Ascending aorta (tissue), 2 donors: ENCODE measurements around the gene COL28A1. TPM values are rescaled to one million over a fixed set of nuclear protein-coding genes. Genes with fewer than 3 reads are reported as not detected.

Source experiments
- DNase-seq, 2 donors: peaks; one replicate each; pipeline ENCODE4 v3.0.0-alpha.2; 2019; ENCODE audit warnings: low spot score in 2 of 2
- H3K27ac ChIP-seq, 2 donors: fragments of 200-600 bp; sonication (generic); one replicate each; pipeline ENCODE4 v1.5.1; 2016 to 2017; ENCODE audit warnings: mild to moderate bottlenecking in 1 of 2
- H3K27me3 ChIP-seq: fragments of 200-600 bp; sonication (generic); one replicate; pipeline ENCODE4 v1.5.1; 2017
- H3K36me3 ChIP-seq, 2 donors: fragments of 200-600 bp; sonication (generic); one replicate each; pipeline ENCODE4 v1.5.1; 2016
- H3K4me1 ChIP-seq, 2 donors: fragments of 200-600 bp; sonication (generic); one replicate each; pipeline ENCODE4 v1.5.1; 2016 to 2017; ENCODE audit warnings: mild to moderate bottlenecking in 1 of 2
- H3K4me3 ChIP-seq, 2 donors: fragments of 200-600 bp; sonication (generic); one replicate each; pipeline ENCODE4 v1.5.1; 2016 to 2017; ENCODE audit warnings: mild to moderate bottlenecking in 1 of 2
- H3K9me3 ChIP-seq, 2 donors: fragments of 200-600 bp; sonication (generic); one replicate each; pipeline ENCODE4 v1.5.1; 2016
- intact Hi-C: fragments of 100-400 bp; cut with DNase I; formaldehyde crosslinking; loops from one replicate; pipeline ENCODE4 v1.15.1; 2023
- total RNA-seq: library from RNA; depleted of rRNA; stranded (reverse); fragments of >200 nt; gene quantifications from one replicate; pipeline ENCODE4 v1.1.0, GENCODE V29; 2016
- TF ChIP-seq, protein P1 (sequence below), 3 experiments: fragments of 200-600 bp in 2 of 3; fragments of 450-650 bp in 1 of 3; sonication (generic) in 2 of 3; IDR thresholded peaks; one replicate each; pipeline ENCODE4 v1.5.1; 2016 to 2019; ENCODE audit warnings: antibody characterized with exemption in 3 of 3, mild to moderate bottlenecking in 1 of 3, moderate library complexity in 1 of 3

The COL28A1 gene
- total RNA-seq, 1 donor from 2014 or later, result 0.11 TPM

DNA sequence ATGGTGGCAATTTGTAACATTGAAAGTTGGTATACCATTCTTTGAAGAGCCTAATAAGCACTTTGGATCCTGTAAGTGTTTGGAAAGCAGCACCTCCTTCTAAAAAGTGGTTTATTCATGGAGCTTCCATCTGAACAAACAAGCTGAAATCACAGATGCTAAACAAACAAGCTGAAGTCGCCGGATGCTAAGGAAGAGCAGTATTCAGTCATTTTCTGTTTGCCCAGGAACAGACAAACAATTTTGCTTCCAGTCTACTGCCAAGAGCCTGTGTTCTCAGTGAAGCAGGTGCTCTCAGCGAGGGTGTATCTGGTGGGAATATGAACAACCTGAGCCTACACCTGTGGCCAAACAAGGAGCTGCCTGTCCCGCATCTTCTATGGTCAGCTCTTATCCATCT lies 6.3 kb downstream of the COL28A1 start:
- Histone ChIP-seq H3K4me3 (no peak overlapping the region), H3K27ac (no peak overlapping the region), H3K4me1 (no peaks in the 10 kb centered on the region), H3K36me3 (no peaks in the 10 kb centered on the region), H3K27me3 (no peaks in the 10 kb centered on the region), H3K9me3 (no peaks in the 10 kb centered on the region)
- intact Hi-C loops, result no loop called here
- TF ChIP-seq, protein P1, sequence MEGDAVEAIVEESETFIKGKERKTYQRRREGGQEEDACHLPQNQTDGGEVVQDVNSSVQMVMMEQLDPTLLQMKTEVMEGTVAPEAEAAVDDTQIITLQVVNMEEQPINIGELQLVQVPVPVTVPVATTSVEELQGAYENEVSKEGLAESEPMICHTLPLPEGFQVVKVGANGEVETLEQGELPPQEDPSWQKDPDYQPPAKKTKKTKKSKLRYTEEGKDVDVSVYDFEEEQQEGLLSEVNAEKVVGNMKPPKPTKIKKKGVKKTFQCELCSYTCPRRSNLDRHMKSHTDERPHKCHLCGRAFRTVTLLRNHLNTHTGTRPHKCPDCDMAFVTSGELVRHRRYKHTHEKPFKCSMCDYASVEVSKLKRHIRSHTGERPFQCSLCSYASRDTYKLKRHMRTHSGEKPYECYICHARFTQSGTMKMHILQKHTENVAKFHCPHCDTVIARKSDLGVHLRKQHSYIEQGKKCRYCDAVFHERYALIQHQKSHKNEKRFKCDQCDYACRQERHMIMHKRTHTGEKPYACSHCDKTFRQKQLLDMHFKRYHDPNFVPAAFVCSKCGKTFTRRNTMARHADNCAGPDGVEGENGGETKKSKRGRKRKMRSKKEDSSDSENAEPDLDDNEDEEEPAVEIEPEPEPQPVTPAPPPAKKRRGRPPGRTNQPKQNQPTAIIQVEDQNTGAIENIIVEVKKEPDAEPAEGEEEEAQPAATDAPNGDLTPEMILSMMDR (IDR thresholded peaks at IDR 0.05), result no peak
- DNase-seq, result no peak

DNA sequence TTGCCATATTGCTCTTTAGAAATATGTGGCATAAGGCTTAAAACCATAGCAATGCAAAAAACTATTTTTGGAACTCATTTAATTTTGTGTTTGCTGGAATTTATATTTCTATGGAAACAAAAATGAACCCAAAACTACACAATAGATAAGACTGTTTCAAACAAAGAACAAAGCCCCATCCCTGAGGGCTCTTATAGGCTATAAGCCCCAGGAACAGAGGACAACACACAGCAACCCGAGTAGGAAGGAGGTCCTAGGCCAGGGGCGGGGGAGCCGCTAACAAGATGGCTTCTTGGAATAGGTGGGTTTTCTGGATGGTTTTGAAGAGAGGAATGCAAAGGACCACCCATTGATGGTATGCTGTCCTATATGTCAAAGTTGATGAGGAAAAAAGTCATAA lies 8.6 kb downstream of the COL28A1 start:
- intact Hi-C loops, result no loop called here
- TF ChIP-seq, protein P1 (IDR thresholded peaks at IDR 0.05), result no peak

DNA sequence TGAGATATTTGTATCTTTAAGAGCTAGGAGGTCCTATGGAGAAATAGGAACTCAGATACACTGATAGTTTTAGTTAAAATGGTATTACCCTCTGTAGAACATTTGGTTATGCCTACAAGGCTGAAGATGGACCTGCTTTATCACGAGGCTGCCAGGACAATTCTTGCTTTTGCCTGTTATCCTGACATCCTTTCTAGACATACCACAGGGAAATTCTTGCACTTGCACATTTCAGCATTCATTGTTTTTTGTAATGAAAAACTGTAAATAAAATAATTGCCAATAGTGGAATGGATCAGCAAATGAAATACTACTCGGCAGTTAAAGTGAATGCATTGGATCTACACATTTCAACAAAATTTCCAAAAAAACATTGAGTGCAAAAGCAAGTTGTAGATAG lies 9.7 kb downstream of the COL28A1 start:
- TF ChIP-seq, protein P1 (IDR thresholded peaks at IDR 0.05), result no peak
- Histone ChIP-seq H3K36me3 (no peaks in the 10 kb centered on the region), H3K4me1 (no peaks in the 10 kb centered on the region), H3K9me3 (no peaks in the 10 kb centered on the region), H3K4me3 (no peak overlapping the region), H3K27me3 (no peaks in the 10 kb centered on the region), H3K27ac (no peak overlapping the region)
- no peak for DNase-seq
- intact Hi-C loops, result no loop called here

More for the DNA sequence above, 8.6 kb downstream of the COL28A1 start:
- Histone ChIP-seq H3K4me3 (no peak overlapping the region), H3K36me3 (no peaks in the 10 kb centered on the region), H3K9me3 (no peaks in the 10 kb centered on the region), H3K4me1 (no peaks in the 10 kb centered on the region), H3K27ac (no peak overlapping the region), H3K27me3 (no peaks in the 10 kb centered on the region)
- no peak for DNase-seq

DNA sequence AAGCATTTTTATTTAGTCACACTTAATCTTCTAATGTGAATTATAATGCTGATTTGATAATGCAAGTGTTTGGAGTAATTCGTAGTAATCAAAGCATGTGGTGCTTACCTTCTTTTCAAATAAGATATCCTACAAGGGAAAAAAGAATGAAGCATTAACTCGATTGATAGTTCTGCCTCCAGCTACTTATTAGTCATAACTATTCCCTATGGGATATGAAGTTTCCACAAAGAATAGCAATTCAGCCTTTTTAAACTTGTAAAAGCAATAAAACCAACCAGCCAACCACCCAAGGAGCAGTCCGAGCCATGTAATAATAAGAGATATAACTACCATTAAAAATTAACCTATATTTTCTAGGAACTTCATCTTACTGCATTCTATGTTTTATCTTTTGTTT lies 11.6 kb downstream of the COL28A1 start:
- no peak for DNase-seq
- Histone ChIP-seq H3K4me1 (no peaks in the 10 kb centered on the region), H3K9me3 (no peaks in the 10 kb centered on the region), H3K36me3 (no peaks in the 10 kb centered on the region), H3K4me3 (no peak overlapping the region), H3K27me3 (no peaks in the 10 kb centered on the region), H3K27ac (no peak overlapping the region)
- intact Hi-C loops, result no loop called here
- TF ChIP-seq, protein P1 (IDR thresholded peaks at IDR 0.05), result no peak

DNA sequence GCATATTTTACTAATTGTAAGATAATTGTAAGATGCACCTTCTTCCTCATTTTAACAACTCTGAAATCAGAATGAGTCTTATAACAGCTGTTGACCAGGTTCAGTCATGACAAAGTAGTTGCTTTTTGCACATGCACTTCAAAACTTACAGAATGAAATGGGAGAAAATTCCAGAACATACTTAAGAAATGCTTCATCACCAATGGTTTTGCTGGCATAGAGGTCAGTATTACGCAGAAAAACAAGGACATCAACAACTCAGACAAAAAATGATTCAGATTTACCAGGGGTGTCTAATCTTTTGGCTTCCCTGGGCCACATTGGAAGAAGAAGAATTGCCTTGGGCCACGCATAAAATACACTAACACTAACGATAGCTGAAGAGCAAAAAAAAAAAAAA lies 13.3 kb downstream of the COL28A1 start:
- intact Hi-C loops, result no loop called here
- H3K4me3 ChIP-seq, result no peak overlapping the region
- H3K27me3 ChIP-seq, result no peaks in the 10 kb centered on the region
- H3K27ac ChIP-seq, result no peak overlapping the region
- TF ChIP-seq, protein P1 (IDR thresholded peaks at IDR 0.05), result no peak
- no peaks in the 10 kb centered on the region for H3K4me1 ChIP-seq
- H3K36me3 ChIP-seq, result no peaks in the 10 kb centered on the region
- H3K9me3 ChIP-seq, result no peaks in the 10 kb centered on the region
- no peak for DNase-seq

DNA sequence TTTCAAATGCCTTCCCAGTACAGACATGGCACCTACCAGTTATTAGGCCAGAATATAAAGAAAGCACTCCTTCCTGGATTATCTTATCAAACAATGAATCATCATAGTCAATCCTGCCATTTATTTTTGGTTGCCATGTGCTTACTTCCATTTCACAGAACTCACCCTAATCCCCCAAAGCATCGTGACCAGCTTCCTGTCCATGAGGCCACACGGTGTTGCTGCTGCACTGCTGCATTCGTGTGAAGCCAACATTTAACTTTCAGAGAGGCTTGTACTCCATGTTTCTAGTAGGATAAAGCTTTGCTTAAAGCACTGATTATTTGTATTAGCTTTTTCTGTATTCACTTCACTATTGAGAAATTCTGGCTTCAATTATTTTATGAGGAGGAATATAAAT lies 14.4 kb downstream of the COL28A1 start:
- intact Hi-C loops, result no loop called here
- TF ChIP-seq, protein P1 (IDR thresholded peaks at IDR 0.05), result no peak
- DNase-seq, result no peak
- Histone ChIP-seq H3K4me3 (no peak overlapping the region), H3K27me3 (no peaks in the 10 kb centered on the region), H3K36me3 (no peaks in the 10 kb centered on the region), H3K9me3 (no peaks in the 10 kb centered on the region), H3K27ac (no peak overlapping the region), H3K4me1 (no peaks in the 10 kb centered on the region)
